ENCODE results near the gene C2CD4A. TPM values are rescaled to one million over a fixed set of nuclear protein-coding genes. Genes with fewer than 3 reads are reported as not detected.
"Not testable (repeated sequence)": the region's sequence is repeated elsewhere in the genome, so short reads cannot be mapped to it uniquely, and the experiment has no call there.

C2CD4A gene
- total RNA-seq, 1 donor from 2014 or later = 0.18 TPM

DNA sequence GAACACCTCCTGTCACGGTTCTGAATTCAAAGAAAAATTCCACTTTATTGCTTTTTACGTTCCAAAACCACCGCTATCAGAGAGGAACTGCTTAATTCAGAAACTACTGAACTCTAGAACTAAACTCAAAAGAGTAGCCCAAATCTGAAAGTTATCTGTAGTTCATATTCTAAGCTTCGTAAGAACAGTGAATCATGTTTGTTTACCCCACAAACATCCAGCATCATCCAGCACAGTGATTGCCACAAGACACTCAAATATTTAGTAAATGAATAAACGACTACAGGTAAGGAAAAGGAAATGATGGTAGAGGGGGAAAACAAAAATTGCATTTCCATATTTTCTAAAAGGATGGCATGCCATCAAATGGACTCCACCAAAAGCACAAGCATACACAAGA, 38.9 kb upstream of the C2CD4A start:
- Histone ChIP-seq H3K4me3 (no peak overlapping the region), H3K27me3 (ENCODE audit: low read depth) (no peaks in the 10 kb centered on the region), H3K9me3 (no peaks in the 10 kb centered on the region), H3K36me3 (peaks cover 41% of the 10 kb centered on the region), H3K4me1 (peaks cover 8% of the 10 kb centered on the region), H3K27ac (no peak overlapping the region)
- TF ChIP-seq, protein P1, sequence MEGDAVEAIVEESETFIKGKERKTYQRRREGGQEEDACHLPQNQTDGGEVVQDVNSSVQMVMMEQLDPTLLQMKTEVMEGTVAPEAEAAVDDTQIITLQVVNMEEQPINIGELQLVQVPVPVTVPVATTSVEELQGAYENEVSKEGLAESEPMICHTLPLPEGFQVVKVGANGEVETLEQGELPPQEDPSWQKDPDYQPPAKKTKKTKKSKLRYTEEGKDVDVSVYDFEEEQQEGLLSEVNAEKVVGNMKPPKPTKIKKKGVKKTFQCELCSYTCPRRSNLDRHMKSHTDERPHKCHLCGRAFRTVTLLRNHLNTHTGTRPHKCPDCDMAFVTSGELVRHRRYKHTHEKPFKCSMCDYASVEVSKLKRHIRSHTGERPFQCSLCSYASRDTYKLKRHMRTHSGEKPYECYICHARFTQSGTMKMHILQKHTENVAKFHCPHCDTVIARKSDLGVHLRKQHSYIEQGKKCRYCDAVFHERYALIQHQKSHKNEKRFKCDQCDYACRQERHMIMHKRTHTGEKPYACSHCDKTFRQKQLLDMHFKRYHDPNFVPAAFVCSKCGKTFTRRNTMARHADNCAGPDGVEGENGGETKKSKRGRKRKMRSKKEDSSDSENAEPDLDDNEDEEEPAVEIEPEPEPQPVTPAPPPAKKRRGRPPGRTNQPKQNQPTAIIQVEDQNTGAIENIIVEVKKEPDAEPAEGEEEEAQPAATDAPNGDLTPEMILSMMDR (IDR thresholded peaks at IDR 0.05) = no peak
- no peak for DNase-seq
- ATAC-seq = no peak
- intact Hi-C loops (cut with DNase I) = no loop called here

DNA sequence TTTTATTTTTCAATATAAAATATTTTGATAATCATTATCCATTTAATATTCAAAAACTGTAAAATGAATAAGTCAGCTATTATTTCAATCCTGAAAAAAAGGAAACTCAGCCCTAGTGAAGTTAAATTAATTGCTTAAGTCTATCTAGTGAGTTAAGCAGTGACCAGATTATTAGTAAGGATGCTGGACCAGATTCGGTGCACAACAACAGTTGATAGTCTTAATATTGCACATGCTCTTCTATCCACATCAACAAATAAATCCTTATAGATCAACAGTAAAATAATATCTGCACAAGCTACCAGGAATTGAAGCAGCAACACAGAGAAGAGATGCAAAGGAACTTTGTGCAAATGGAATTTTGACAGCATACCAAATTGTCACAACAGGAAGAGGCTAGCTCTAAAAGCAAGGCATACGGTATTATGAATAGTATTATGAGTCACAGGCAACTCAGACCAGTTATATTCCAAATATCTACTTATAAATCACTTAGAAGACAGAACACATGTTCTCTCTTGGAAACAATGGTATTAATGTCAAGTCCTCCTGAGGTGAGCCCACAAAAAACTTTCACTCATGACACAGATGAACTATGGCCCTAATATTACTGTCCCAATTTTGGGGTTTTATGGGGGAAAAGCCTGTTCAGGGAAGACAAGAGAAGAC, 31.4 kb upstream of the C2CD4A start:
- Histone ChIP-seq H3K4me1 (no peaks in the 10 kb centered on the region), H3K36me3 (peaks cover 48% of the 10 kb centered on the region), H3K4me3 (no peak overlapping the region), H3K27me3 (ENCODE audit: low read depth) (no peaks in the 10 kb centered on the region), H3K9me3 (no peaks in the 10 kb centered on the region), H3K27ac (no peak overlapping the region)
- DNase-seq (no peak), ATAC-seq (no peak)
- intact Hi-C loops (cut with DNase I) = no loop called here
- TF ChIP-seq, protein P1 (IDR thresholded peaks at IDR 0.05) = no peak

DNA sequence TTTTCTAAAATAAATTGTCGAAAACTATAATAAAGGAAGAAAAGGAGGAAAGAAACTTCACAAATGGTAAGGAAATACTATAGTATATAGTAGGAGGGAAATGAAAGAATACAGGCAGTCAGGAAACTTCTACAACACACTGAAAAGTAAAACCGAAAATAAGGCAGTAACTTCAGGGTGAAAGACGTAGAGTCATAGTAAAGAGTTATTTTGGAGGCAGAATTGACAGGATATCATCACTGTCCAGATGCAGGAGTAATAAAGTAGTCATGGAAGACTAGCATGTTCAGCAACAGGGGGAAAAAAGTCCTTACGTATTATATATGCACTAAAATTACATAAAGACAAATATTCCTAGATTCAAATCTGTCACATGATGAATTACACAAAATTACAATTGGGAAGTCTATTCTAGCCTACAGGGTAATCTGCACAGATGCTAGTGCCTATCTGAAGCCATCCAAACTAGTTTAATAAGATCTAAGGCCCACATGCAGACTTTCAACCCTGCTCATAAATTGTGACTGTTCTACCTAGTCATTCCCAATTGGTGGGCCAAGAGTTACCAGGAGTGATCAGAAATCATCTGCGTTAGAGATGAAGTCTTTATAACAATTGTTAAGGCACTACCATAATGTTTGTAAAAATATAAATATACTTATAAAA, 20.6 kb upstream of the C2CD4A start:
- H3K4me1 ChIP-seq = peaks cover 26% of the 10 kb centered on the region

DNA sequence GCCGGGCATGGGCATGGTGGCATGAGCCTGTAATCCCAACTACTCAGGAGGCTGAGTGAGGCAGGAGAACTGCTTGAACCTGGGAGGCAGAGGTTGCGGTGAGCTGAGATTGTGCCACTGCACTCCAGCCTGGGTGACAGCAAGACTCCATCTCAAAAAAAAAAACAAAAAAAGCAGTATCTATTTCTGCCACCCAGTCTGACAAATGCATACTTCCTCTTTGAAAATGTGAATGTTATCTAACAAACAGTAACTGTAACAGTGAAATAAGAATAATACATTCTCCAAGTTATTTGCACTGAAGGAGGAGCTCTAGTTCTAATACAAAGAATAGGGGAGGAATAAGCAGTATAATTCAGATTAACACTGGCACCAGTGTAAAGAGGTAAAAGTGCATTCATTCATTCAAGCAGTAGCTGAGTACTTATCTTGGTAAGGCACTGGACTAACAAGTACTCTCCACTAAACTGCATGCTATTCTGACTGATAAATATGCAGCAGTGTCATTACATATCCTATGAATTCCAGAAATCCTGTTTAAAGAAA, 19.4 kb upstream of the C2CD4A start:
- Histone ChIP-seq H3K36me3 (peaks cover 10% of the 10 kb centered on the region), H3K4me3 (no peak overlapping the region), H3K4me1 (peaks cover 31% of the 10 kb centered on the region), H3K27me3 (ENCODE audit: low read depth) (no peaks in the 10 kb centered on the region), H3K9me3 (no peaks in the 10 kb centered on the region), H3K27ac (no peak overlapping the region)
- no peak for ATAC-seq
- DNase-seq = no peak
- intact Hi-C loops (cut with DNase I) = no loop called here
- TF ChIP-seq, protein P1 (IDR thresholded peaks at IDR 0.05) = no peak

More for the DNA sequence above, 20.6 kb upstream of the C2CD4A start:
- no peak for DNase-seq
- TF ChIP-seq, protein P1 (IDR thresholded peaks at IDR 0.05) = no peak
- no peaks in the 10 kb centered on the region for H3K27me3 ChIP-seq (ENCODE audit: low read depth)
- intact Hi-C loops (cut with DNase I) = no loop called here
- H3K9me3 ChIP-seq = no peaks in the 10 kb centered on the region
- no peak overlapping the region for H3K27ac ChIP-seq
- peaks cover 15% of the 10 kb centered on the region for H3K36me3 ChIP-seq
- no peak for ATAC-seq
- no peak overlapping the region for H3K4me3 ChIP-seq

DNA sequence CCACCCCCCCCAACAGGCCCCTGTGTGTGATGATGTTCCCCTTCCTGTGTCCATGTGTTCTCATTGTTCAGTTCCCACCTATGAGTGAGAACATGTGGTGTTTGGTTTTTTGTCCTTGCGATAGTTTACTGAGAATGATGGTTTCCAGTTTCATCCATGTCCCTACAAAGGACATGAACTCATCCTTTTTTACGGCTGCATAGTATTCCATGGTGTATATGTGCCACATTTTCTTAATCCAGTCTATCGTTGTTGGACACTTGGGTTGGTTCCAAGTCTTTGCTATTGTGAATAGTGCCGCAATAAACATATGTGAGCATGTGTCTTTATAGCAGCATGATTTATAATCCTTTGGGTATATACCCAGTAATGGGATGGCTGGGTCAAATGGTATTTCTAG, 18.5 kb upstream of the C2CD4A start:
- H3K4me3 ChIP-seq; H3K9me3 ChIP-seq; H3K27me3 ChIP-seq (ENCODE audit: low read depth); ATAC-seq; H3K27ac ChIP-seq; H3K36me3 ChIP-seq; DNase-seq; intact Hi-C loops (cut with DNase I): not testable (repeated sequence)
- H3K4me1 ChIP-seq = peaks cover 40% of the 10 kb centered on the region

DNA sequence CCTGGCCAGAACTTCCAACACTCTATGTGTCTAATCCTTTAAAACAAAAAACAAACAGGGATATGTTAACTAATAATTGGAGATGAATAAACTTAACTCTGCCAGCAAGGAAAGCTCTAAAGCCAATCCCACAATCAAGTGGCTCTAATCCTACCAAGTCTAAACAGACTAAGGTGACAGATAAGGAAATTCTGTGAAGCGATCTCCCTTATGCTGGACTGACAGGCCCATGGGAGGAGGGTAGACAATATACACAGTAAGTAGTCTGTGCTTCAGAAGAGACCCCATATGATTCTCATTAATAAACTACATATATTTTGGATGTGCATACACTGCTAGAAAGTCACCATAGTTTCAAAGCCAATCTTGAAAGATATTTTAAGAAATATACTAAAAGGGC, 16.7 kb upstream of the C2CD4A start:
- intact Hi-C loops (cut with DNase I) = no loop called here
- H3K4me3 ChIP-seq = no peak overlapping the region
- no peaks in the 10 kb centered on the region for H3K27me3 ChIP-seq (ENCODE audit: low read depth)
- no peak for ATAC-seq
- no peak overlapping the region for H3K27ac ChIP-seq
- DNase-seq = no peak
- TF ChIP-seq, protein P1 (IDR thresholded peaks at IDR 0.05) = no peak
- H3K4me1 ChIP-seq = peaks cover 58% of the 10 kb centered on the region
- H3K9me3 ChIP-seq = no peaks in the 10 kb centered on the region
- H3K36me3 ChIP-seq = no peaks in the 10 kb centered on the region
